Measurements from ENCODE around the gene NEXN. TPM values are rescaled to one million over a fixed set of nuclear protein-coding genes. Genes with fewer than 3 reads are reported as not detected.
"Not testable (repeated sequence)": the region's sequence is repeated elsewhere in the genome, so short reads cannot be mapped to it uniquely, and the experiment has no call there.

NEXN gene
- total RNA-seq, 4 donors from 2014 or later, result 0.76 to 34.1 (median 8.2) TPM

DNA sequence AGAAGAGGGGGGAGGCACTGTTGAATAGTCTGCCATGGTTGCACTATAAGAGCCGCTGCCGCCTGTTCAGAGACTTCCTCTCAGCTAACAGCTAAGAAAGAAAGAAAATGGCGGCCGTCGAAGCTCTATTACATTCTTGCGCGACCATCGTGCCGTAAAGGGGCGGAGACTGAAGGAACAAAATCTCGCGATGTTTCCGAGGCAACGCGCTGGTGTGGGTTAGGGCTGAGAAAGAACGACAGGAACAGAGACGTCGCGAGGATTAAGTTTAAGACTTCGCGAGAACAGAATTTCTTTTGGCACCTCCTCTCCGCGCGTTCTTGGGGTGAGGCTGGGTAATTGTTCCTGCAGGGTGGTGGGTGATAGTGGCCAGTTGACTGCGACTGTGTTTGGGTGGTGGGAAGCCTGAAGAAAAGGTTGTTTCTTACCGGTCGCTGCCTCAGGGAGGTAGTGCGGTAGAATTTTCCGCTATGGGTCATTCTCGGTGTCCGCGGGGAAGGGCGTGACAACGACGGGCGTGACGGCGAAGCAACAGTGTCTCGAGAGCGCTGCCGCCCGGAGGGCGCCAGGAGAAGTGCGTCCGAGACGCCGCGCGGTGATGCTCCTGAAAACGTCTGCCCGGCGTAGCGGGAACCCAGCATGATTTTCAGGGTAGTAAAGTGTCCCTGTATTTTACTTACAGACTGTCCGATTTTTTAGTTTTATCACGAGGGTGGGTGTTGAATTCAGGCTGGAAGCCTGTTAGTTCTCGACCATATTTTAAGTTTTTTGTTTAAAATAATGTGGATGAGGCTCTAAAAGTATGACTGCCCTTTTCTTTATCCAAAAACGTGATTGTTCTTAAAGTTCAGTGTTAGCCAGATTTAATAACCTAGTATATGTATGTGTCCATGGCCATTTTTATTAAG is 90.8 kb downstream of the NEXN start, which contains the start of gene FUBP1:
FUBP1 (minus strand) TSS at position 104 of the 908 bp plus-strand sequence; CDS start at position 36, 68 bp downstream.
- TF ChIP-seq, protein P1, sequence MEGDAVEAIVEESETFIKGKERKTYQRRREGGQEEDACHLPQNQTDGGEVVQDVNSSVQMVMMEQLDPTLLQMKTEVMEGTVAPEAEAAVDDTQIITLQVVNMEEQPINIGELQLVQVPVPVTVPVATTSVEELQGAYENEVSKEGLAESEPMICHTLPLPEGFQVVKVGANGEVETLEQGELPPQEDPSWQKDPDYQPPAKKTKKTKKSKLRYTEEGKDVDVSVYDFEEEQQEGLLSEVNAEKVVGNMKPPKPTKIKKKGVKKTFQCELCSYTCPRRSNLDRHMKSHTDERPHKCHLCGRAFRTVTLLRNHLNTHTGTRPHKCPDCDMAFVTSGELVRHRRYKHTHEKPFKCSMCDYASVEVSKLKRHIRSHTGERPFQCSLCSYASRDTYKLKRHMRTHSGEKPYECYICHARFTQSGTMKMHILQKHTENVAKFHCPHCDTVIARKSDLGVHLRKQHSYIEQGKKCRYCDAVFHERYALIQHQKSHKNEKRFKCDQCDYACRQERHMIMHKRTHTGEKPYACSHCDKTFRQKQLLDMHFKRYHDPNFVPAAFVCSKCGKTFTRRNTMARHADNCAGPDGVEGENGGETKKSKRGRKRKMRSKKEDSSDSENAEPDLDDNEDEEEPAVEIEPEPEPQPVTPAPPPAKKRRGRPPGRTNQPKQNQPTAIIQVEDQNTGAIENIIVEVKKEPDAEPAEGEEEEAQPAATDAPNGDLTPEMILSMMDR (IDR thresholded peaks at IDR 0.05), result peak; percentile 61 to 81 (median 71)
- peak in 2 of 4 donors; percentile 19 to 69 for TF ChIP-seq POLR2A (IDR thresholded peaks at IDR 0.05)
- H3K27me3 ChIP-seq, result no peaks in the 10 kb centered on the region
- intact Hi-C loops (cut with DNase I), result loop anchor here (10.0 kb wide), 1 partner anchor 136 kb away; no protein-coding TSS in a partner anchor
- WGBS, 2 donors, result 0 to 1% methylated on average over 40 to 44 of the region's 57 CpGs
- peak; percentile 84 for DNase-seq
- H3K27ac ChIP-seq, result peak within 1 kb of the TSS; percentile 93 to 99 (median 98)
- peaks cover 0 to 4% (median 0%) of the 10 kb centered on the region in 3 donors for H3K36me3 ChIP-seq
- H3K4me3 ChIP-seq, result peak within 1 kb of the TSS; percentile 44 to 86 (median 74)
- H3K4me1 ChIP-seq, result peaks cover 11 to 61% (median 32%) of the 10 kb centered on the region in 3 donors
- H3K9me3 ChIP-seq, result no peaks in the 10 kb centered on the region

DNA sequence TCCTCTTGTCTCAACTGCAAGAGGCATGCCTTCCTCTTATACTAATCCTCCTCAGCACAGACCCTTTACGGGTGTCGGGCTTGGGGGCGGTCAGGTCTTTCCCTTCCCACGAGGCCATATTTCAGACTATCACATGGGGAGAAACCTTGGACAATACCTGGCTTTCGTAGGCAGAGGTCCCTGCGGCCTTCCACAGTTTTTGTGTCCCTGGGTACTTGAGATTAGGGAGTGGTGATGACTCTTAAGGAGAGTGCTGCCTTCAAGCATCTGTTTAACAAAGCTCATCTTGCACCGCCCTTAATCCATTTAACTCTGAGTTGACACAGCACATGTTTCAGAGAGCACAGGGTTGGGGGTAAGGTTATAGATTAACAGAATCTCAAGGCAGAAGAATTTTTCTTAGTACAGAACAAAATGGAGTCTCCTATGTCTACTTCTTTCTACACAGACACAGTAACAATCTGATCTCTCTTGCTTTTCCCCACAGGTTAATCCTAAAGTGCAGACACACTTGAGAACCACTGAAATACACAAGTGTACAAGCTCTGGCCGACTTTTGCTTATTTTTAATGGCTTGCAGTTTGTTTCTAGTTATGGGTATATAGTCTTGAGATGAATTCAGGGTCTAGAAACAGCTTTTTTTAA is 95.0 kb downstream of the NEXN start:
- Histone ChIP-seq H3K4me1 (peaks cover 0 to 24% (median 11%) of the 10 kb centered on the region in 3 donors), H3K27ac (peak overlapping the region in 1 of 4 donors; percentile 24)
- H3K9me3 ChIP-seq; intact Hi-C loops (cut with DNase I); H3K4me3 ChIP-seq; H3K27me3 ChIP-seq; H3K36me3 ChIP-seq; DNase-seq: not testable (repeated sequence)
- 80 to 81% methylated on average over 1 to 8 of the region's 8 CpGs for WGBS, 2 donors

DNA sequence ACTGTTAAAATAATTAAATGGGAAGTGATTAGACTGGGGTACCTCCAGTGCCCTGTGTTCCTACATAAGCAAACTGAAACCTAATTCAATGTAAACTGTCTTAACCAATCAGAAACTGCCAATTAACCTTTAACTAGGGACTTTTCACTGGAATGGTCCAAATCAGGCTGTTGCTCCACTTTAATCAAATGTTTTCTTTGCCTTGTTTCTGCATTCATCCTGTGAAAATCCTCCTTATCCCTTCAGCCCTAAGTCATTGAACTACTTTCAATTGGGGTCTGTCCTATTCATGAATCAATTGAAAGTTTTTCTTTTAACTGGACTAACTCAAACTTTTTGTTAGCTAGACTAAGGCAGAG is 95.6 kb downstream of the NEXN start:
- TF ChIP-seq, protein P1 (IDR thresholded peaks at IDR 0.05), result no peak
- no peak for TF ChIP-seq POLR2A (IDR thresholded peaks at IDR 0.05)
- intact Hi-C loops (cut with DNase I), result no loop called here
- Histone ChIP-seq H3K4me3 (no peak overlapping the region), H3K36me3 (no peaks in the 10 kb centered on the region), H3K4me1 (peaks cover 0 to 24% (median 11%) of the 10 kb centered on the region in 3 donors), H3K27me3 (no peaks in the 10 kb centered on the region), H3K27ac (peak overlapping the region in 1 of 4 donors; percentile 24), H3K9me3 (no peaks in the 10 kb centered on the region)
- DNase-seq, result no peak

DNA sequence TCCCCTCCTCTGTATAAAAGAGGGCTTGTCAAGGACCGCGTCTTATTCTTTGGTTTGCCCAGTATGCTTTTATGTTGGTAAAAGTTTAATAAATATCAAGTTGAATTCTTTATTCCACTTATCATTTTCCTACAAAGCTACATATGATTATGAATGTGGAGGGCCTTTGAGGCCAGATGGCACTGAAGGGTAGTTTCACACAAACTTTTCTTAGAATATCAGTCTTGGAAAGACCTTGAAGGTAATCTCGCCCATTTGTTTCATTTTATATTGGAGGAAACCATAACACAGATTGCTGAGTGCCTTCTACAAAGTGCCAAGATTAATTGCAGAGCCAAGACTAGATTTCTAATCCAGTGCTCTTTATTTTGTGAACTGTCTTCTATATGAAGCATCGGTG is 96.2 kb downstream of the NEXN start:
- WGBS, 2 donors, result 90 to 93% methylated on average over 4 of the region's 4 CpGs
- TF ChIP-seq, protein P1 (IDR thresholded peaks at IDR 0.05), result no peak
- no peak for TF ChIP-seq POLR2A (IDR thresholded peaks at IDR 0.05)
- Histone ChIP-seq H3K9me3 (no peaks in the 10 kb centered on the region), H3K36me3 (no peaks in the 10 kb centered on the region), H3K4me1 (peaks cover 0 to 23% (median 11%) of the 10 kb centered on the region in 3 donors), H3K4me3 (no peak overlapping the region), H3K27ac (no peak overlapping the region), H3K27me3 (no peaks in the 10 kb centered on the region)
- no peak for DNase-seq
- intact Hi-C loops (cut with DNase I), result no loop called here

DNA sequence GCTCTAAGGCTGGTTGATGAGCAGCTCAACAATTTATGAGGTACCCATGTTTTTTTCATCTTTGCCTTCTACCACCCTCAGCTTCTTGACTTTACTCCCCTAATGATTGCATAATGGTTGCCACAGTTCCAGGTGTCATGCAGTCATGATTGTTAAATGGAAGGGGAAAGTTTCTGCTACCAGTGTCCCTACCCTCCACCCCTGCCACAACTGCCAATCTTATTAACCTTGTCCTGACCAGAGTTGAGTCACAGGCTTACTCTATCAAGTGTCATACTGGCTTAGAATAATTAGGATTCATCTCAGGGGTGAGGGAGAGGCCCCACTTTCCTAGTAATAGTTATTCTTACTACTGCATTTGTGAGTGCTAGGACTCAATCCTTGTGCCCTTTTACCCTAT is 98.4 kb downstream of the NEXN start:
- H3K36me3 ChIP-seq, result no peaks in the 10 kb centered on the region
- no peaks in the 10 kb centered on the region for H3K9me3 ChIP-seq
- no peak for DNase-seq
- H3K4me3 ChIP-seq, result no peak overlapping the region
- no peaks in the 10 kb centered on the region for H3K27me3 ChIP-seq
- peaks cover 0 to 5% (median 0%) of the 10 kb centered on the region in 3 donors for H3K4me1 ChIP-seq
- no peak for TF ChIP-seq POLR2A (IDR thresholded peaks at IDR 0.05)
- TF ChIP-seq, protein P1 (IDR thresholded peaks at IDR 0.05), result no peak
- intact Hi-C loops (cut with DNase I), result no loop called here
- no peak overlapping the region for H3K27ac ChIP-seq
